SK-N-SH (cell line): ENCODE results near the gene MAN2A2. TPM values are rescaled to one million over a fixed set of nuclear protein-coding genes. Genes with fewer than 3 reads are reported as not detected.

Experiments
- CTCF ChIA-PET: fragments of 300-600, 350-600 bp; formaldehyde crosslinking; extraction: SDS; loops from one replicate; lab custom pipeline; 2021; lab: Yijun Ruan, JAX
- POLR2A ChIA-PET: fragments of 350-600 bp; sonication (Branson Sonifier 250); formaldehyde crosslinking; extraction: SDS; loops from one replicate; lab custom pipeline; 2020; ENCODE audit warnings: antibody characterized with exemption, inconsistent platforms; lab: Yijun Ruan, JAX
- DNase-seq: peaks from one replicate; pipeline ENCODE4 v3.0.0; 2012
- H2AFZ ChIP-seq: fragments of 200-600 bp; sonication (generic); 2 replicates; pipeline ENCODE4 v1.8.1; 2016; ENCODE audit warnings: antibody characterized with exemption, mild to moderate bottlenecking, low read depth
- H3F3A ChIP-seq: fragments of 200-600 bp; sonication (generic); replicated peaks from 2 replicates; pipeline ENCODE3; 2016; ENCODE audit warnings: antibody characterized with exemption, mild to moderate bottlenecking; ENCODE audit not compliant: insufficient read depth
- H3K27ac ChIP-seq, 2 experiments: fragments of 200-500 bp in 1 of 2; fragments of 200-600 bp in 1 of 2; sonication (Bioruptor generic) in 1 of 2; sonication (generic), shearing (Covaris generic) in 1 of 2; 2 replicates each; pipeline versions ENCODE4 v1.5.1 to v1.6.1; 2014 to 2016; ENCODE audit warnings: low read depth in 2 of 2, inconsistent platforms in 1 of 2, low read length in 1 of 2, mild to moderate bottlenecking in 1 of 2, mixed read lengths in 1 of 2
- H3K27me3 ChIP-seq: fragments of 200-600 bp; sonication (generic), shearing (Covaris generic); 2 replicates; pipeline ENCODE4 v1.6.1; 2016; ENCODE audit warnings: mixed run types; ENCODE audit not compliant: insufficient read depth
- H3K36me3 ChIP-seq, 2 experiments: fragments of 200-500 bp in 1 of 2; fragments of 200-600 bp in 1 of 2; sonication (Bioruptor generic) in 1 of 2; sonication (generic) in 1 of 2; replicated peaks in 1 of 2; 2 replicates each; pipeline versions ENCODE3 to v1.5.1; 2014 to 2016; ENCODE audit warnings: low read length in 1 of 2, mild to moderate bottlenecking in 1 of 2; ENCODE audit not compliant: insufficient read depth in 2 of 2, control insufficient read depth in 1 of 2
- H3K4me1 ChIP-seq, 2 experiments: fragments of 200-500 bp in 1 of 2; fragments of 200-600 bp in 1 of 2; sonication (Bioruptor generic) in 1 of 2; sonication (generic), shearing (Covaris generic) in 1 of 2; 2 replicates each; pipeline versions ENCODE4 v1.5.1 to v1.6.1; 2014 to 2016; ENCODE audit warnings: low read depth in 1 of 2, low read length in 1 of 2, mixed run types in 1 of 2; ENCODE audit not compliant: insufficient read depth in 2 of 2, control insufficient read depth in 1 of 2
- H3K4me2 ChIP-seq: fragments of 200-600 bp; sonication (generic), shearing (Covaris generic); 2 replicates; pipeline ENCODE4 v1.6.1; 2017; ENCODE audit warnings: mixed run types
- H3K4me3 ChIP-seq, 2 experiments: fragments of 200-500 bp in 1 of 2; fragments of 200-600 bp in 1 of 2; sonication (Bioruptor generic) in 1 of 2; sonication (generic), shearing (Covaris generic) in 1 of 2; 2 replicates each; pipeline versions ENCODE4 v1.5.1 to v1.8.1; 2014 to 2016; ENCODE audit warnings: low read depth in 2 of 2, inconsistent platforms in 1 of 2, low read length in 1 of 2, mild to moderate bottlenecking in 1 of 2, mixed read lengths in 1 of 2, moderate library complexity in 1 of 2
- H3K79me2 ChIP-seq: fragments of 200-600 bp; sonication (generic); 2 replicates; pipeline ENCODE4 v1.8.1; 2017; ENCODE audit warnings: mild to moderate bottlenecking; ENCODE audit not compliant: insufficient read depth
- H3K9ac ChIP-seq: fragments of 200-600 bp; sonication (generic); 2 replicates; pipeline ENCODE4 v1.6.1; 2017; ENCODE audit warnings: mixed run types
- H3K9me2 ChIP-seq: fragments of 200-600 bp; sonication (generic); 2 replicates; pipeline ENCODE4 v1.6.1; 2017; ENCODE audit warnings: mixed run types
- H3K9me3 ChIP-seq: fragments of 200-600 bp; sonication (generic); 2 replicates; pipeline ENCODE4 v1.6.1; 2017; ENCODE audit warnings: mixed run types, mild to moderate bottlenecking, moderate library complexity
- H4K20me1 ChIP-seq: fragments of 200-600 bp; sonication (generic); 2 replicates; pipeline ENCODE4 v1.6.1; 2017; ENCODE audit warnings: mild to moderate bottlenecking, mixed run types; ENCODE audit not compliant: insufficient read depth
- CHD2 ChIP-seq: fragments of 150-350 bp; IDR thresholded peaks from 2 replicates; pipeline ENCODE4 v1.6.1; 2018; ENCODE audit warnings: low read length; ENCODE audit not compliant: partially characterized antibody
- CTCF ChIP-seq: fragments of 200-600 bp; sonication (generic); IDR thresholded peaks from 2 replicates; pipeline ENCODE4 v1.6.1; 2017; ENCODE audit warnings: antibody characterized with exemption, mild to moderate bottlenecking, moderate library complexity
- EP300 ChIP-seq, 2 experiments: IDR thresholded peaks; 2 replicates each; pipeline versions ENCODE4 v1.4.0 to v1.6.1; 2012; ENCODE audit warnings: borderline replicate concordance in 1 of 2, low read depth in 1 of 2, low read length in 1 of 2
- GABPA ChIP-seq: IDR thresholded peaks from 2 replicates; pipeline ENCODE4 v1.4.0; 2012; ENCODE audit warnings: low read depth, mild to moderate bottlenecking
- MEF2A ChIP-seq: IDR thresholded peaks from 2 replicates; pipeline ENCODE4 v1.4.0; 2012; ENCODE audit warnings: low read depth, borderline replicate concordance
- NFIC ChIP-seq: IDR thresholded peaks from 2 replicates; pipeline ENCODE4 v1.4.0; 2012; ENCODE audit warnings: borderline replicate concordance
- SIN3A ChIP-seq: IDR thresholded peaks from 2 replicates; pipeline ENCODE4 v1.6.1; 2012; ENCODE audit warnings: low read depth, mild to moderate bottlenecking, low read length, moderate library complexity, borderline replicate concordance
- TCF12 ChIP-seq: IDR thresholded peaks from 2 replicates; pipeline ENCODE4 v1.4.0; 2012
- YY1 ChIP-seq: IDR thresholded peaks from 2 replicates; pipeline ENCODE4 v1.4.0; 2012; ENCODE audit warnings: low read depth, mild to moderate bottlenecking
- ZBTB33 ChIP-seq: IDR thresholded peaks from 2 replicates; pipeline ENCODE4 v1.4.0; 2012; ENCODE audit warnings: low read depth, borderline replicate concordance
- WGBS: methylation state at CpG from one replicate; pipeline ENCODE4 v1.1.6; 2017; ENCODE audit warnings: low lambda C conversion rate; 5-methylcytosine and 5-hydroxymethylcytosine counted together
- polyA plus RNA-seq, 3 experiments: library from polyadenylated mRNA; depleted of rRNA; stranded (reverse); fragments of >200 nt; gene quantifications; 2 replicates each; pipeline ENCODE4 v1.2.3, GENCODE V29; 2012
- TF ChIP-seq, protein P1 (sequence below): fragments of 150-350 bp; IDR thresholded peaks from 2 replicates; pipeline ENCODE4 v1.6.1; 2016; ENCODE audit warnings: mild to moderate bottlenecking, low read depth, low read length
- TF ChIP-seq, protein P2 (sequence below): fragments of 150-350 bp; IDR thresholded peaks from 2 replicates; pipeline ENCODE4 v1.6.1; 2017; ENCODE audit warnings: antibody characterized with exemption, low read length, low read depth, borderline replicate concordance

Gene MAN2A2
- polyA plus RNA-seq, 1 of the 3 experiments (the other 2 are of a cell fraction) = 35.0 TPM

DNA sequence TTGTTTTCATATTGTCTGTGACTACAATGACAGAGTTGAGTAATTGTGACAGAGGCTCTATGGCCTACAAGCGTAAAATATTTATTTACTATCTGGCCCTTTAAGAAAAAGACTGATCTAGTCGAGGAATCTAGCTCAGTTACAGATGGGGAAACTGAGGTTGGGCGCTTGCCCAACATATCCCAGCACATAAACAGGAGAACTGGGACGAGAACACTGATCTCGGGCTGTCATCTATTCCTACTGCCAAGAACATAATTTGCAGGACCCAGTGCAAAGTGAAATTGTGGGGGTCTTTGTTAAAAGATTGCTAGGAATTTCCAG is 16.8 kb upstream of the MAN2A2 start:
- Histone ChIP-seq H3K27ac (no peak overlapping the region), H3K79me2 (no peaks in the 10 kb centered on the region), H3K9me2 (no peaks in the 10 kb centered on the region), H3K9ac (no peak overlapping the region), H3F3A (peaks cover 9% of the 10 kb centered on the region), H3K9me3 (no peaks in the 10 kb centered on the region), H3K4me2 (no peak overlapping the region), H3K36me3 (peaks cover 0 to 12% of the 10 kb centered on the region in 2 experiments), H4K20me1 (no peaks in the 10 kb centered on the region), H3K4me3 (peak overlapping the region in 1 of 2 experiments; percentile 47; a peak in 1 of 4 replicates), H3K4me1 (peaks cover 0 to 14% of the 10 kb centered on the region in 2 experiments; a peak in 1 of 4 replicates), H3K27me3 (no peaks in the 10 kb centered on the region), H2AFZ (no peak overlapping the region)
- no peak for DNase-seq
- CTCF ChIA-PET = interaction anchor here (0.6 to 5.6 kb wide), 72 partner anchors 10 to 969 kb away, joined by 3 to 55 read pairs (median 4); partner anchors contain the start of genes BLM, FURIN, HDDC3 and MAN2A2
- POLR2A ChIA-PET = no interaction called here
- 29% methylated on average over 5 of the region's 5 CpGs for WGBS
- TF ChIP-seq ZBTB33 (no peak), CHD2 (no peak), MEF2A (no peak), CTCF (no peak)
- TF ChIP-seq, protein P1, sequence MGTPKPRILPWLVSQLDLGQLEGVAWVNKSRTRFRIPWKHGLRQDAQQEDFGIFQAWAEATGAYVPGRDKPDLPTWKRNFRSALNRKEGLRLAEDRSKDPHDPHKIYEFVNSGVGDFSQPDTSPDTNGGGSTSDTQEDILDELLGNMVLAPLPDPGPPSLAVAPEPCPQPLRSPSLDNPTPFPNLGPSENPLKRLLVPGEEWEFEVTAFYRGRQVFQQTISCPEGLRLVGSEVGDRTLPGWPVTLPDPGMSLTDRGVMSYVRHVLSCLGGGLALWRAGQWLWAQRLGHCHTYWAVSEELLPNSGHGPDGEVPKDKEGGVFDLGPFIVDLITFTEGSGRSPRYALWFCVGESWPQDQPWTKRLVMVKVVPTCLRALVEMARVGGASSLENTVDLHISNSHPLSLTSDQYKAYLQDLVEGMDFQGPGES = no peak

DNA sequence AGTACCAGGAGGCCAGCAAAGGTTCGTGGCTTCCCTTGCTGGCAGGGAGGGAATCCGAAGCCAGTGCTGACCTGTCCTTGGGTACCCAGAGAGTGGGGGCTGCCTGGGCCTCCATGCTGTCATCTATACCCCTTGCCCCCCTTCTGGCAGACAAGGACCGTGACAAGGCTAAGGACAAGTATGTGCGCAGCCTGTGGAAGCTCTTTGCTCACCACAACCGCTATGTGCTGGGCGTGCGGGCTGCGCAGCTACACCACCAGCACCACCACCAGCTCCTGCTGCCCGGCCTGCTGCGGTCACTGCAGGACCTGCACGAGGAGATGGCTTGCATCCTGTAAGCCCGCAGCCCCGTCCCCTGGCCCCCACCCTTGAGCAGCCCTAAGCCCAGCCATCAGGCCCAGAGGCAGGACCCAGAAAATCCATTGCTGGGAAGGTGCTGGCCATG is 16.0 kb upstream of the MAN2A2 start:
- Histone ChIP-seq H3K4me2 (no peak overlapping the region), H3K79me2 (no peaks in the 10 kb centered on the region), H3K27ac (no peak overlapping the region), H3K4me3 (no peak overlapping the region), H3K36me3 (peaks cover 0 to 4% of the 10 kb centered on the region in 2 experiments), H3K9me3 (no peaks in the 10 kb centered on the region), H3K27me3 (no peaks in the 10 kb centered on the region), H2AFZ (no peak overlapping the region), H3K9ac (no peak overlapping the region), H4K20me1 (no peaks in the 10 kb centered on the region), H3F3A (peaks cover 9% of the 10 kb centered on the region), H3K4me1 (peaks cover 0 to 14% of the 10 kb centered on the region in 2 experiments; a peak in 1 of 4 replicates), H3K9me2 (no peaks in the 10 kb centered on the region)
- WGBS = 68% methylated on average over 4 of the region's 13 CpGs
- CTCF ChIA-PET = interaction anchor here (1.0 to 5.6 kb wide), 17 partner anchors 9 to 744 kb away, joined by 3 to 55 read pairs (median 17); partner anchors contain the start of genes FURIN, HDDC3, MAN2A2 and UNC45A
- POLR2A ChIA-PET = no interaction called here
- TF ChIP-seq, protein P2, sequence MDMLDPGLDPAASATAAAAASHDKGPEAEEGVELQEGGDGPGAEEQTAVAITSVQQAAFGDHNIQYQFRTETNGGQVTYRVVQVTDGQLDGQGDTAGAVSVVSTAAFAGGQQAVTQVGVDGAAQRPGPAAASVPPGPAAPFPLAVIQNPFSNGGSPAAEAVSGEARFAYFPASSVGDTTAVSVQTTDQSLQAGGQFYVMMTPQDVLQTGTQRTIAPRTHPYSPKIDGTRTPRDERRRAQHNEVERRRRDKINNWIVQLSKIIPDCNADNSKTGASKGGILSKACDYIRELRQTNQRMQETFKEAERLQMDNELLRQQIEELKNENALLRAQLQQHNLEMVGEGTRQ = no peak
- TF ChIP-seq NFIC (no peak), GABPA (no peak), EP300 (IDR thresholded peaks at IDR 0.05; ENCODE audit: borderline replicate concordance in 1 of 2, low read depth in 1 of 2, low read length in 1 of 2) (no peak), SIN3A (no peak), YY1 (no peak), TCF12 (no peak)
- no peak for DNase-seq
